HG03460 (cell line): ENCODE data around the gene CENPB.

Experiments used
- ATAC-seq: cut with Tn5 transposase; IDR thresholded peaks from one replicate; pipeline ENCODE4 v1.9.1; 2021; ENCODE audit not compliant: unreplicated experiment

CENPB gene

DNA sequence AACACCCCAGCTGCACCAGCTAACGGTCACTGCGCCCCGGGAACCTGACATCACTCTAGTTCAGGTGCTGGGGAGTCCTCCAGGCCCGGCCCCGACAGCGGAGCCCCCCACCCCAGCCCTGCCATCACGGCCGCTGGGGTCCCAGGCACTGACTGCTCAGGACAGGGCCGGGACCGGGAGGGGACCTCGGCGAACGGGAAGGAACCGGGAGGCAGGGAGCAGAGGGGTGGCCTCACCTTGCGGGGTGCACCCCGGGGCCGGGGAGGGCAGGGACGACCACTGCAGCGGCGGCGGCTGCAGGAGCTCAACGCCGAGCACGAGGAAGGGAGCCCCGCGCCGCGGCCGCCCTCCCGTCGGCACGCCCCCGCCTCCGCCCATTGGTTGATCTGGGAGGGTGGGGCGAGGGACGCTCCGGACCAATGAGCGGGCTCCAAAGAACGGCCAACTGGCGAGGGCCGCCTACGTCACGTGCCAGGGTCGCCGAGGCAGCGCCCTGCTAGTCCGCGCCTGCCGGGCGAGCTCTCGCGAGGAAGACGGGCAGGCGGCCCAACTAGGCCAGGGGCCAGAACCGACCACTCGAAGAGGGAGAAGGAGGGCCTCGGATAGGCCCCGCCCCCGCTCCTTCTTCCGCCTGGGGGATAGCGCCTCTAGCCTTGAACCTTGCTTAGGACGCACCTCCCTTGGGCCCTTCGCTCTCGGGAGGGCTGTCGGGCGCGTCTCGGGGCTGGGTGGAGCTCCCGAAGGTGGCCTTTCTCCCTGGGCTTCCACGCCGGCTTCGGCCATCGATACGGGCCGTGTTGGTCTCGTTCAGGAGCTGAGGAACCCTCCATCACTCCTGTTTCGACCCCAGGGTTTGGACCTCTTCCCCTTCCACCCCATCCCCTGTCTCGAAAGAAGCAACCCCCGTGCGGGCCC lies 18.9 kb downstream of the CENPB start, which contains the start of gene ADISSP:
TSS of gene ADISSP (minus strand) at position 327 of the 915 bp plus-strand sequence. CDS start 7,653 bp downstream, outside the sequence.
- ATAC-seq = peak; percentile 93

DNA sequence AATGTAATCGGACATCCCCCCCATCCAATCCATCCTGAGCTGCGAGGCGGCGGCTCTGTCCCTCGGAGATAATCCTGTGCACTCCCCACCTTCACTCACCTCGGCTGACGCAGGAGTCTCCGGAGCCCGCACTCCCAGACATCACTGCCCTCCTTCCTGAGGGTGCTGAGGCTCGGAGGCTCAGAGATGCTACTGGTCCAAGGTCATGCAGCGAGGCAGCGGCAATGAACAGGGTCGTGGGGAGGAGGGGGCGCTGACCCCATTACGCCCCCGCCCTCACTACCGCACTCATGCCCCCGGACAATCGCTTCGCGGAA lies 19.5 kb downstream of the CENPB start:
- ATAC-seq = no peak

DNA sequence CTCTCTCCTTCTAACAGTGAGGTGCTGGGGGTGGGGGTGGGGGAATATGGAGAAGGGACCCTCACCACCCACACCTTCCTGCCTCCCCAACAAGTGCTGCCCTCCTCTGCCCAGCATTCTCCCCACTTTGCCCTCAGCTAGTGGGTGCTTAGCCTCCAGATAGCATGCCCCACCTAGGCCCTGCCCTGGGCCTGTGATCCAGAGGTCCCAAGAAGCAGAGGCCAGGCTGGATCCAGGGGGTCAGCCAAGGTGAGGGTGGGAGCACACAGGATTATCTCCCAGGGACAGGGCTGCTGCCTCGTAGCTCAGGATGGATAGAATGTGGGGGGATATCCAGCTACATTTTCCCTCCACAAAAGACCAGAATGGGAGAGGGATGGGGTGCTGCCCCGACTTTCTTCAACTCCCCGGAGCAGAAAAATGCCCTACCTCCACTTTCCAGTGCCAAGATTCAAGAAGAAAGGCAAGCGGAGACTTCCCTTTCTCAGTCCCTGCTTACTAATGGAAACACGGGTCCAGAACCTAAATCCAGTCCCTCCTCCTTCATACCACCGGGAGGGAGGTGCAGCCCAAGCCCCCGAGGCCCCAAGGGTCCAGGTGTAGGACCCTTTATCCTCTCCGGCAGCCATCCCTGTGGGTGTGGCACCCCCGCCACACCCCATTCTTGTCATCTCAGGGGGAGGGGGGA lies 20.0 kb downstream of the CENPB start:
- ATAC-seq = no peak

DNA sequence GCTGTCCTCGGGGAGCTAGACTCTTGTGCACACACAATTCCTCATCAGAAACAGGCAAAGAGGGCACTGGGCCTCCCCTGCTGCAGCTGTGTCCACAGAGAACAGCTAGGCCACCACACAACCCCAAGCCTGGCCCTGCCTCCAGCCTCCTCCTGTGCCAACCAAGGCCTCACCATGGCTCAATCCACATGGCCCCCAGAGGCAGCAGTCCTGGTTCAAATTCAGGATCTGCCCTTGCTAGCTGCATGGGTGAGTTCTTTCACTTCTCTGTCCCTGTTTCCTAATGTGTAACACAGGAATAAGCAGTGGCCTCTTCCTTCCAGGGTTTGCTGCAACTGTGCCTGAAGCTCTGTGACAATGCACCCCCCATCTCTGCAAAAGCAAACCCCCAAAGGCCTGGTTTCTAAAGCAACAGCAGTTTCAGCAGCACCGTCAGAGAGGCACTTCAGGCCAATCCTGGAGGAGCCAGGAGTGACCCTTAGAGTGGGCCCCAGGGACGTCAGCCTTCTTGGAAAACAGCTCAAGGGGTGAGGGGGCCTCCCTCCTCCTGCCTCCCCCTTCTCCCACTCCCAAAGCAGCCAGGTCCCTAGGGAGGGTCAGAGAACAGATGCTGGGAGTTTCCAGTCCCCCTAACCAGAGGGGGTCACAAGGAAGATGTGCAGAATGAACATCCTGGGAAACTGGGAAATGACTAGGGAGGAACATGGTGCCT lies 21.2 kb downstream of the CENPB start:
- ATAC-seq = no peak

DNA sequence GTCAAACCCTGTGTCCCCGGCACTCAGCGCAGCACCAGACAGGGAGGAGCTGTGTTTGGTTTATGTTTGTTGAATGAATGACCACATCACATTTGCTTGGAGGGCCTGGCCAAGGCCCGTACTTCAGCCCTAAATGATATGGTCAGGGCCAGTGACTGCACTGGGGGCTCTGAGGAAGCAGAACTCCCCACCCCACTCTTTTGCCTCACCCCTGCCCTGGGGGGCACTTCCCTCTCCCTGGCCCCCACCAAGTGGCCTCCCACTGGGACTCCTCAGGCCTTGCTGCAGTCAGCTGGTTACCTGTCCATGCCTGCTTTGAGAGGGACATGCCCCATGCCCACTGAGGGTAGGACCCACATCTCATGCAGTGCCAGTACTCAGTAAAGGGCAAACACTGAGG lies 21.9 kb downstream of the CENPB start:
- ATAC-seq = no peak

DNA sequence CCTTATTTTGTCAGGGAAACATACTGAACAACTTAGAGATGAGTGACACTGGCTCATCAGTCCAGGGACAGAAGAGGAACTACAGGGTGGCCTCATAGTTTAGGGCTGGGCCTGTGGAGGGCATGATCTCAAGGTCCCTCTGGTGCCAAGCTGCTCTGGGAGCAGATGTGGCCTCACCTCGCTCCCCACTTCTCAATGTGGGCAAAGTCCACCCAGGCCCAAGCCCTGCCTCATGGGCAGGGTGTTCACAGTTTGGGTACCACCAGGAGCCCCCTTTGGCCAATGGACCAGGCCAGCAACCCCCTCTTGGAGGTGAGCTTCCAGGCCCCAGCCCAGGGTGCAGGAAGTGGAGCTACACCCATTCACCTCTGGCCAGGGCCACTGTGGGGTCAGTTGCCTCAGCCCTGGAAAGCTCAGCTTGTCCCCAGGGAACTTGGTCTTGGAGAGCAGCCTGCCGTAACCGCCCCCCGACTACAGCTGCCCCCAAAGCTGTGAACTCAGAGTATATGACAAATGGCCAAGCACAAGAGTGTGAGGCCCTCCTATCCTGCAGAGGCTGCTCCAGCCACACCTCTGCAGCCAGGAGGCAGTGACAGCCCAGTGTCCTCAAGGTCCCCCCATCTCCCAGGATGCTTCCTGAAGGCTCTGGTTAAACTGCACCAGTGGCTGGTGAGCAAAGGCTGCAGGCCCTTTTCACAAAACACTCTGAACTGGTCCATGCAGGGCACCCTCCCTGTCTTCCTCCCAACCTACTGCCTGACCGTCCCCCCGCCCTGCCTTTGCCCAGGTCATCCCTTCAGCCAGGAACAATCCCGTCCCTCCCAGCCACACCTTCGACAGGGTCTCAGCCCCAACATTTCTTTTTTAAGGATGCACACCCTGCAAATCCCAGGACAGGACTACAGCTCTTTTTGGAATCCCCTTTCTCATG lies 22.6 kb downstream of the CENPB start:
- no peak for ATAC-seq

DNA sequence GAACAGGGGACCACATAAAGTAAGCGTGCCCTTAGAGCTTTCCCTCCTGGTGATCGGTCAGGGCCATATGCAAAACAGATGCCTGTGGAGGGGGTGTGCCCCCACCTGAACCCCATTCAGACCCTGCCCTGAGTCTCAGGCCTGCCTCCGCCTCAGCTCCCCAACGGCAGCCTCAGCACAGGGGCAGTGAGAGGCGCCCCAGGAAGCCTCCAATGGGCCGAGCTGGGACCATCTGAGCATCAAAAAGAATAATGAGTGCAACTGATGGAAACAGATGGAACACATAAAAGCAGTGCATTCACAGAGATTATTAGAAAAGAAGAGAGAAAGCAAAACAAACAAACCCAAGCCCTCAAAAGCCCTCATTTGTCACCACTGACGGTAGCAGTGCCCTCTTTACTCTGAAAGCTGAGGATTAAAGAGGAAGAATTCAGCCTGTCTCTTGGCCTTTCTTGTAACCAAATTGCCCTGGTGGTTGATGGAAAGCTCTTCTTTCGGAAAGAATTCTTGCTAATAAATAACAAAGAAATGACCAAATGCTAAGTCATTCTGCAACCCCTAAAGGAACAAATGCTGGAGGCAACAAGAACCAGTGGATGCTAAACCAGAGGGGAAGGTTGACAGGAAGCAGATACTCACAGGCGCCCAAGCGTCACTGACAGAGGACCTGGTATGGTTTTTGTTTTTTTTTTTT lies 25.7 kb downstream of the CENPB start:
- no peak for ATAC-seq

DNA sequence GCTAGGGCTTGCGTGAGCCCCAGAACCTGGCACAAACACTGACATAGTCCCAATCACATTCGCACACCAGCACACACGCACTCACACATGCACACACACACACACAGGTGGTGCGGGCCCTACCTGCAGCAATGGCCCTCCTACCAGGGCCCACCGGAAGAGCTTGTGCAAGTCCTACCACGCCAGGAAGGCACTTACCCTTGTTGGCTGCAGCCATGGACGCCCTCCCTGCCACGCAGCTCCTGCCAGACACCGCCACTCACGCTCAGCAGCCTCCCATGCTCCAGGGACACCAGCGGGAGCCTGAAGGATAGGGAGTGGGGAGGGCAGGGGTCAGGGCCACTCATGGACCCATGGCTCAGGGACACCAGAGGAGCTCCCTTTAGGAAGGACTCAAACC lies 26.7 kb downstream of the CENPB start:
- ATAC-seq = no peak

DNA sequence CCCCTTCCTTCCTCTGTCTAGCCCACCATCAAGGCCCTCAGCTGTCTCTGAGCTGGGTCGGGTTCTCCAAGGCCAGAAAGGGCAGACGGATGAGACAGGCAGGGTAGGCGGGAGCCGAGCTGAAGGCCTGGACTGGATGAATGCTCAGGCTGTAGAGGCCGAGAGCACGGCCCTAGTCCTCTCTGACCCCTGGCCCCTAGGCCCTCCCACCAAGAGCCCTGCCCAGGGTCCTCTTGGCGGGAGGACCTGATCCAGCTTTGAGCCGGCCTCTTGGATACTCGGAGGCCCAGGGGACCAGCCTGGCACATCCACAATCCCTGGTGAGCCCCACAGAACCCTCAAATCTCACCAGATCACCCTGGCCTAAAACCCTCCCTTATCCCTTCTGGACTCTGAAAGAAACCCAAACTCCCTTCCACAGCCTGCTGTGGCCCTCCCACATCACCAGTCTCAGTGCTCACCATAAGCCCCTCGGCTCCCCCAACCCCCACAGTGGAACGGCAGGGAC lies 27.2 kb downstream of the CENPB start:
- no peak for ATAC-seq

DNA sequence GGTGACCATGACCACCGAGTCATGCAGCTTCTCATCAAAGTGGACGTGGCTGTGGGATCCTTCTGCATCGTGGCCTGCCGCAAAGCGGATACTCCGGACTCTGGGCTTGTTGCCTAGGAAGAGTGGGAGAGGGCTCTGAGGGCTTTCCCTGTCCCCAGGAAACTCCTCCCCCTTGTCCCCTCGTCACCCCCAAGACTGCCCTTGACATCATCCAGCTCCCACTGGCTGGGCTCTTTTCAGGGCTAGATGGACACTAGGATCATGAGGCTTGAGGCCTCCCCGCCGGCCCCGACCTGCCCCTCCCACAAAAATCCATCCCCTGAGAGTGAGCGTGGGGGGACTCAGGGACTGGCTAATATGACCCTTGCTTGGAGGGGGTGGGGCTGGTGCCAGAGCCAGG lies 28.0 kb downstream of the CENPB start:
- no peak for ATAC-seq

DNA sequence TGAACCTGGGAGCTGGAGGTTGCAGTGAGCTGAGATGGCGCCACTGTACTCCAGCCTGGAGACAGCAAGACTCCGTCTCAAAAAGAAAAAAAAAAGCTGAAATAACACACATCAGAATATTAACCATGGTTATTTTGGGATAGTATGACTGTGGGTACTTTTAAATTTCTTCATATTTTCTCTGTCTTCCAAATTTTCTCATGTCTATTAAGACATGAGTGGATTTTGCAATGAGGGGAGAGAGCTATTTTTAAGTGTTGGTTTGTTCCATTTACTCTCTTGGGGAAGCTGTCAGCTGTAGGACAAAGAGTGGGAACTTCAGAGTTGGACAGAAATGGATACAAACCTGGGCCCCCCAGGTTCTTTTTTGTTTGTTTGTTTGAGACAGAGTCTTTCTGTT lies 29.3 kb downstream of the CENPB start:
- ATAC-seq = no peak

DNA sequence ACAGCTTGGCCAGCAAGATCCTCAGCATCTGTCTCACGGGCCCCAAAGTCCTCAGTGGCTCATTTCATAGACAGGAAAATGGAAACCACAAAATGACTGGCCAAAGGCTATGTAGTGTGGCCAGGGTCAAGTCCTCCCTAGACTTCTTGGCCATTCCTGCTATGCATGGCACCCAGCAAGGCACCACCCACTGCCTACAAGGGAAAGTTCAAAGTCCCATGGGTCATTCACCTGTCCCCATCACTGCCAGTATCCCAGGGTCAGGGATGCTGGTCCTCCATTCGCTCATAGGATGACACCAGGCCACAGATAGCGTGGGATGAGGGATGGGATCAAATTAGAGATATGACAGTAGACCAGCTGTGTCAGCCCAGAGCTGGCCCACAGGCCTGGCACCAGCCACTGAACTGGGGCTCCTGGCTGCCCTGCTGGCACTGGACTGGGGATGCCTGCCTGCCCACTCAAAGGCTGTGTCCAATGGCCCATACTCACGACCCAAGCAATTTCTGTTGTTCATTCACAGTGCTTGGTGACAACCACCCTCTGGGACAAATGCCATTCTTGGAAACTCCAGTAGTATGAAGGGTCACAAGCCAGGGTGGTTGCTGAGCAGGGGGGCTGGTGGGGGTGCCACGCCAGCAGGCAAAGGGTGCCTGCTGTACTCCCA lies 30.6 kb downstream of the CENPB start:
- no peak for ATAC-seq

DNA sequence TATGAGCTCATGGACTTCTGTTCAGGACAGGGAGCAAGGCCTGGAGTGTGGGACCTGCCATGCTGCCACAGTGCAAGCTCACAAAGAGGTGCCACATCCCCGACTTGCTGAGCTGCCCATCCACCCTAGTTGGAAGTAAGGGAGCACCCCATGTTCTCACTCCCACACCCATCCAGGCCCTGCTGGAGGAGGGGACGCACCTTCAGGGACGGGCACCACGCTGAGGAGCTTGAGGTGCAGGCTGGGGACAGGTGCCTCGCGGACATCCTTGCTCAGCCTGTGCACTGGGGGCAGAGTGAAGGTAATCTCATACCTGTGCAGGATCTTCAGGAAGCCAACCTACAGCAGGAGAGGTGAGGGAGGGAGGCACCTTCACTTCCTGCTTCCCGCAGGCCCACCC lies 31.3 kb downstream of the CENPB start:
- ATAC-seq = no peak

DNA sequence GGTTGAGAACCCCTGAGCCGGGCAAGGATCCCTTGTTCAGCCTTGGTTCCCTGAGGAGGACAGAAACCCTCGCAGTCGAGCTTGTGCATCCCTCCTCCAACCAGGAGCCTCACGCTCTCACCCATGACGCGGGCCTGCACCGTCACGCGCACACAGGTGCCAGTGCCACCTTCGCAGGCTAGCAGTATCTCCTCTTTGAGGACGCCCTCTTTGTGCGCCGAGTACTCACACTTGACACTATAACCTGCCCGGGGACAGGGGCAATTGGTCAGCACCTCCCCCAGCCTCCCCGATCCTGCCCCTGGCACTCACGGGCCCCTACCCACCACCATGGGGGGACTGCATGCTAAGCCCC lies 32.3 kb downstream of the CENPB start:
- no peak for ATAC-seq

DNA sequence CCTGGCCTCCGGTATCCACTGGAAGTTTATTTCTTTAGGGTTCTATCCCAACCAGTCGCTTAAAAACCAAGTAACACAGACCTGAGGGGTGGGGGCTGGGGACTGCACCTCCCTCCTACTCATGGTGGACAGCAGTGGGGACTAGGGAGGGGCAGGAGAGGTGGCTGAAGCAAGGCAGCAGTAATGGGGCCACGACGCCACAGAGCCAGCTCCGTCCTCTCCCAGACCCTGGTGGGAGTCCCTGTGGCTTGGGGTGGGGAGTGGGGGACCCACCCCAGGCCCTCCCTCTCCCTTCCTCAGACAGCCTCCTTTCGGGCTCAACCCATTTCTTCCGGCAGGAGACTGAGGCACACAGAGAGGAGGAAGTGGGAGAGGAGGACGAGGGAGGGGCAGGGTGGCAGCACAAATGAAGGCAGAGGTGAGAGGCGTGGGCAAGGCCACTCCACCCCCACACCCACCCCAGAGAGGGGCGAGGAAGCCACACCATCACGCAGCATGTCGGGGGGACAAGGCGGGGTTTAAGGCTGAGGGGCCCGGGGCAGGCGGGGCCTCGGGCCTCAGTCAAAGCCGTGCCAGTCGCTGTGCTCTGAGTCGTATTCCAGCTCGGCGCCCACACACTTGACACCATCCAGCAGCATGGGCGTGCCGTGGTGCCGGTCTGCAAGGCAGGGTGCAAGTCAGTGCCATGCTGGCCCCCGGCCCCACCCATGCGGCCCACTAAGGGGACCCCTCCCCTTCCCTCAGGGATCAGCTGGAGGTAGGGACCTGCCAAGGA lies 32.9 kb downstream of the CENPB start:
- ATAC-seq = no peak

DNA sequence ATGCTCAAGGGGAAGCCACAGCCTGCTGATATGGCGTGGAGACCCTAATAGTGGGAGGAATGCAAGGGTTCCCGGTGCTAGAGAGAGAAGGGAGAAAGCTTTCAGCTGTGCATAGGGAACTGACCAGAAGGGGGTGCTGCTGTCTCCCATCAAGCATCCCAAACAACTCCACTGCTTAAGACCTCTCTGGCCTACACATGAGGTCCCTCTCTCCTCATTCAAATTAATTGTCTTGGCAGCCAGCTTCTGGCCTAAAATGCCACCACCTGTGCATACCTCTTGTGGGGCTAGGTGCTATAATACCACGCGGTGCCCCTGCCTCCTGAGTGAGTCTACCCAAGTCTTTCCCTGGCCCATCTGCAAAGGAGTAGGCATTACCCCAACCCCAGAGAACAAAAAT lies 33.4 kb downstream of the CENPB start:
- ATAC-seq = no peak

DNA sequence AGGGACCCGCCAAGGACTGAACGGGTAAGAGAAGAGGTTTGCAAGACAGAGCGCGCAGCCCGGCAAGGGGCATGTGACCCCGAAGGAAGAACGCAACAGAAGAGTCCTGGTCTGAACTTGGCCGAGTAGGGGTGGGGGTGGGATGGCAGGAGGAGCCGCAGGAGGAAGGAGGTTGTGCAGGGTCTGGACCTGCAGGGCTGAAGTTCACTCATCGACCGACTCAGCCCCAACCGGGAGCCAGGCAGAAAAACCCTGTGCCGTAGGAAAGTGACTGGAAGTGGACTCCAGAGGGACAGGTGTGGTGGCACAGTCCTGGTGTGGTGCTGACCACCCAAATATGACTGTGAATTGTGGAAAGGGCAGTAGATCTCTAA lies 34.2 kb downstream of the CENPB start:
- ATAC-seq = no peak

DNA sequence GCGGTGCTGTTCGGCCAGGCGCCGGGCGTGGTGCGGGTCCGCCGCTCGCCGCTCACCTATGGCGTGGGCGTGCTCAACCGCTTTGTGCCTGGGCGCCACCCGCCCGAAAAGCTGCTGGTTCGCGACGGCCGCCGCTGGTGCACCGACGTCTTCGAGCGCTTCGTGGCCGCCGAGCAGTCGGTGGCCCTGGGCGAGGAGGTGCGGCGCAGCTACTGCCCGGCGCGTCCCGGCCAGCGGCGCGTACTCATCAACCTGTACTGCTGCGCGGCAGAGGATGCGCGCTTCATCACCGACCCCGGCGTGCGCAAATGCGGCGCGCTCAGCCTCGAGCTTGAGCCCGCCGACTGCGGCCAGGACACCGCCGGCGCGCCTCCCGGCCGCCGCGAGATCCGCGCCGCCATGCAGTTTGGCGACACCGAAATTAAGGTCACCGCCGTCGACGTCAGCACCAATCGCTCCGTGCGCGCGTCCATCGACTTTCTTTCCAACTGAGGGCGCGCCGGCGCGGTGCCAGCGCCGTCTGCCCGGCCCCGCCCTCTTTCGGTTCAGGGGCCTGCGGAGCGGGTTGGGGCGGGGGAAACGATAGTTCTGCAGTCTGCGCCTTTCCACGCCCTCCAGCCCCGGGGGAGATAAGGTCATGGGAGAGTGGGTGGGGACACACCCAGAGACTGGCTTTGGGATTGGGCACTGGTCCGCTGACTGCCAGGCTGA lies 34.7 kb downstream of the CENPB start:
- ATAC-seq = no peak
